DMS153 (cell line): Measurements from ENCODE around the gene ZHX3.
A peak's percentile ranks its signal among the peaks of the same experiment; 100 is the strongest.

ENCODE experiments used
- DNase-seq: peaks from one replicate; lab custom pipeline; 2025; lab: John Stamatoyannopoulos, UW

ZHX3 gene

GRCh38 chr20:41185013-41185757 lies 132.3 kb downstream of the ZHX3 start:
- no peak for DNase-seq

- DNase-seq: no peak
Observed at GRCh38 chr20:41183831-41184230, 133.7 kb downstream of the ZHX3 start.

GRCh38 chr20:41183391-41183790 lies 134.1 kb downstream of the ZHX3 start:
- no peak for DNase-seq

GRCh38 chr20:41182296-41183212 lies 135.0 kb downstream of the ZHX3 start:
- DNase-seq: no peak

GRCh38 chr20:41181567-41181966 lies 136.0 kb downstream of the ZHX3 start:
- no peak for DNase-seq

GRCh38 chr20:41180599-41181333 lies 136.8 kb downstream of the ZHX3 start:
- no peak for DNase-seq

GRCh38 chr20:41179961-41180360 lies 137.6 kb downstream of the ZHX3 start:
- no peak for DNase-seq

- DNase-seq: no peak
Observed at GRCh38 chr20:41178904-41179432, 138.6 kb downstream of the ZHX3 start.

GRCh38 chr20:41178495-41178894 lies 139.0 kb downstream of the ZHX3 start:
- DNase-seq: no peak

GRCh38 chr20:41177636-41178035 lies 139.9 kb downstream of the ZHX3 start:
- DNase-seq: no peak

- DNase-seq: no peak
Observed at GRCh38 chr20:41176711-41177552, 140.6 kb downstream of the ZHX3 start.

- DNase-seq: no peak
Observed at GRCh38 chr20:41175727-41176330, 141.7 kb downstream of the ZHX3 start.

GRCh38 chr20:41175201-41175651 lies 142.3 kb downstream of the ZHX3 start:
- DNase-seq: no peak

- DNase-seq: no peak
Observed at GRCh38 chr20:41174782-41175181, 142.7 kb downstream of the ZHX3 start.

GRCh38 chr20:41174373-41174772 lies 143.2 kb downstream of the ZHX3 start:
- DNase-seq: no peak

- no peak for DNase-seq
Observed at GRCh38 chr20:41173791-41174341, 143.7 kb downstream of the ZHX3 start.

GRCh38 chr20:41173161-41173721 lies 144.3 kb downstream of the ZHX3 start:
- DNase-seq: peak; percentile 59

- DNase-seq: no peak
Observed at GRCh38 chr20:41172296-41173140, 145.0 kb downstream of the ZHX3 start.

- DNase-seq: no peak
Observed at GRCh38 chr20:41171736-41172295, 145.7 kb downstream of the ZHX3 start.
